SK-N-SH (cell line): ENCODE data around the gene GAB2. TPM values are rescaled to one million over a fixed set of nuclear protein-coding genes. Genes with fewer than 3 reads are reported as not detected.

Experiments
- CTCF ChIA-PET: fragments of 300-600, 350-600 bp; formaldehyde crosslinking; extraction: SDS; loops from one replicate; lab custom pipeline; 2021; lab: Yijun Ruan, JAX
- POLR2A ChIA-PET: fragments of 350-600 bp; sonication (Branson Sonifier 250); formaldehyde crosslinking; extraction: SDS; loops from one replicate; lab custom pipeline; 2020; ENCODE audit warnings: antibody characterized with exemption, inconsistent platforms; lab: Yijun Ruan, JAX
- DNase-seq: peaks from one replicate; pipeline ENCODE4 v3.0.0; 2012
- H2AFZ ChIP-seq: fragments of 200-600 bp; sonication (generic); 2 replicates; pipeline ENCODE4 v1.8.1; 2016; ENCODE audit warnings: antibody characterized with exemption, mild to moderate bottlenecking, low read depth
- H3F3A ChIP-seq: fragments of 200-600 bp; sonication (generic); replicated peaks from 2 replicates; pipeline ENCODE3; 2016; ENCODE audit warnings: antibody characterized with exemption, mild to moderate bottlenecking; ENCODE audit not compliant: insufficient read depth
- H3K27ac ChIP-seq, 2 experiments: fragments of 200-500 bp in 1 of 2; fragments of 200-600 bp in 1 of 2; sonication (Bioruptor generic) in 1 of 2; sonication (generic), shearing (Covaris generic) in 1 of 2; 2 replicates each; pipeline versions ENCODE4 v1.5.1 to v1.6.1; 2014 to 2016; ENCODE audit warnings: low read depth in 2 of 2, inconsistent platforms in 1 of 2, low read length in 1 of 2, mild to moderate bottlenecking in 1 of 2, mixed read lengths in 1 of 2
- H3K27me3 ChIP-seq: fragments of 200-600 bp; sonication (generic), shearing (Covaris generic); 2 replicates; pipeline ENCODE4 v1.6.1; 2016; ENCODE audit warnings: mixed run types; ENCODE audit not compliant: insufficient read depth
- H3K36me3 ChIP-seq, 2 experiments: fragments of 200-500 bp in 1 of 2; fragments of 200-600 bp in 1 of 2; sonication (Bioruptor generic) in 1 of 2; sonication (generic) in 1 of 2; replicated peaks in 1 of 2; 2 replicates each; pipeline versions ENCODE3 to v1.5.1; 2014 to 2016; ENCODE audit warnings: low read length in 1 of 2, mild to moderate bottlenecking in 1 of 2; ENCODE audit not compliant: insufficient read depth in 2 of 2, control insufficient read depth in 1 of 2
- H3K4me1 ChIP-seq, 2 experiments: fragments of 200-500 bp in 1 of 2; fragments of 200-600 bp in 1 of 2; sonication (Bioruptor generic) in 1 of 2; sonication (generic), shearing (Covaris generic) in 1 of 2; 2 replicates each; pipeline versions ENCODE4 v1.5.1 to v1.6.1; 2014 to 2016; ENCODE audit warnings: low read depth in 1 of 2, low read length in 1 of 2, mixed run types in 1 of 2; ENCODE audit not compliant: insufficient read depth in 2 of 2, control insufficient read depth in 1 of 2
- H3K4me2 ChIP-seq: fragments of 200-600 bp; sonication (generic), shearing (Covaris generic); 2 replicates; pipeline ENCODE4 v1.6.1; 2017; ENCODE audit warnings: mixed run types
- H3K4me3 ChIP-seq, 2 experiments: fragments of 200-500 bp in 1 of 2; fragments of 200-600 bp in 1 of 2; sonication (Bioruptor generic) in 1 of 2; sonication (generic), shearing (Covaris generic) in 1 of 2; 2 replicates each; pipeline versions ENCODE4 v1.5.1 to v1.8.1; 2014 to 2016; ENCODE audit warnings: low read depth in 2 of 2, inconsistent platforms in 1 of 2, low read length in 1 of 2, mild to moderate bottlenecking in 1 of 2, mixed read lengths in 1 of 2, moderate library complexity in 1 of 2
- H3K79me2 ChIP-seq: fragments of 200-600 bp; sonication (generic); 2 replicates; pipeline ENCODE4 v1.8.1; 2017; ENCODE audit warnings: mild to moderate bottlenecking; ENCODE audit not compliant: insufficient read depth
- H3K9ac ChIP-seq: fragments of 200-600 bp; sonication (generic); 2 replicates; pipeline ENCODE4 v1.6.1; 2017; ENCODE audit warnings: mixed run types
- H3K9me2 ChIP-seq: fragments of 200-600 bp; sonication (generic); 2 replicates; pipeline ENCODE4 v1.6.1; 2017; ENCODE audit warnings: mixed run types
- H3K9me3 ChIP-seq: fragments of 200-600 bp; sonication (generic); 2 replicates; pipeline ENCODE4 v1.6.1; 2017; ENCODE audit warnings: mixed run types, mild to moderate bottlenecking, moderate library complexity
- H4K20me1 ChIP-seq: fragments of 200-600 bp; sonication (generic); 2 replicates; pipeline ENCODE4 v1.6.1; 2017; ENCODE audit warnings: mild to moderate bottlenecking, mixed run types; ENCODE audit not compliant: insufficient read depth
- CHD2 ChIP-seq: fragments of 150-350 bp; IDR thresholded peaks from 2 replicates; pipeline ENCODE4 v1.6.1; 2018; ENCODE audit warnings: low read length; ENCODE audit not compliant: partially characterized antibody
- EP300 ChIP-seq, 2 experiments: IDR thresholded peaks; 2 replicates each; pipeline versions ENCODE4 v1.4.0 to v1.6.1; 2012; ENCODE audit warnings: borderline replicate concordance in 1 of 2, low read depth in 1 of 2, low read length in 1 of 2
- FOSL2 ChIP-seq: IDR thresholded peaks from 2 replicates; pipeline ENCODE4 v1.4.0; 2012; ENCODE audit warnings: low read depth, mild to moderate bottlenecking, moderate library complexity, borderline replicate concordance
- FOXJ3 ChIP-seq: sonication (generic); formaldehyde crosslinking; IDR thresholded peaks from 2 replicates; pipeline ENCODE4 v1.5.1; 2020; ENCODE audit warnings: mild to moderate bottlenecking, missing genetic modification reagents
- FOXM1 ChIP-seq: IDR thresholded peaks from 2 replicates; pipeline ENCODE4 v1.4.0; 2012; ENCODE audit warnings: low read depth, mild to moderate bottlenecking
- GABPA ChIP-seq: IDR thresholded peaks from 2 replicates; pipeline ENCODE4 v1.4.0; 2012; ENCODE audit warnings: low read depth, mild to moderate bottlenecking
- IRF3 ChIP-seq: fragments of 150-350 bp; IDR thresholded peaks from 2 replicates; pipeline ENCODE4 v1.6.1; 2016; ENCODE audit warnings: mild to moderate bottlenecking, low read depth, low read length
- MEF2A ChIP-seq: IDR thresholded peaks from 2 replicates; pipeline ENCODE4 v1.4.0; 2012; ENCODE audit warnings: low read depth, borderline replicate concordance
- NRF1 ChIP-seq: IDR thresholded peaks from 2 replicates; pipeline ENCODE4 v1.6.1; 2012; ENCODE audit warnings: low read depth, mild to moderate bottlenecking, low read length
- POLR2AphosphoS5 ChIP-seq: IDR thresholded peaks from 2 replicates; pipeline ENCODE4 v1.6.1; 2012; ENCODE audit warnings: low read depth, low read length
- RCOR1 ChIP-seq: fragments of 150-350 bp; IDR thresholded peaks from 2 replicates; pipeline ENCODE4 v1.6.1; 2017; ENCODE audit warnings: antibody characterized with exemption, low read length
- REST ChIP-seq: IDR thresholded peaks from 2 replicates; pipeline ENCODE4 v1.6.1; 2012; ENCODE audit warnings: mild to moderate bottlenecking, low read depth, low read length, moderate library complexity
- RFX5 ChIP-seq: IDR thresholded peaks from 2 replicates; pipeline ENCODE4 v1.6.1; 2012; ENCODE audit warnings: mild to moderate bottlenecking, improper control_type of control experiment, low read length
- TCF12 ChIP-seq: IDR thresholded peaks from 2 replicates; pipeline ENCODE4 v1.4.0; 2012
- ZBTB33 ChIP-seq: IDR thresholded peaks from 2 replicates; pipeline ENCODE4 v1.4.0; 2012; ENCODE audit warnings: low read depth, borderline replicate concordance
- WGBS: methylation state at CpG from one replicate; pipeline ENCODE4 v1.1.6; 2017; ENCODE audit warnings: low lambda C conversion rate; 5-methylcytosine and 5-hydroxymethylcytosine counted together
- polyA plus RNA-seq, 3 experiments: library from polyadenylated mRNA; depleted of rRNA; stranded (reverse); fragments of >200 nt; gene quantifications; 2 replicates each; pipeline ENCODE4 v1.2.3, GENCODE V29; 2012
- TF ChIP-seq, protein P1 (sequence below): fragments of 150-350 bp; IDR thresholded peaks from 2 replicates; pipeline ENCODE4 v1.6.1; 2017; ENCODE audit warnings: antibody characterized with exemption, low read length, low read depth, borderline replicate concordance

The GAB2 gene
- polyA plus RNA-seq, 1 of the 3 experiments (the other 2 are of a cell fraction): 5.6 TPM

- TF ChIP-seq REST: no peak
- no peak for TF ChIP-seq TCF12
- TF ChIP-seq, protein P1, sequence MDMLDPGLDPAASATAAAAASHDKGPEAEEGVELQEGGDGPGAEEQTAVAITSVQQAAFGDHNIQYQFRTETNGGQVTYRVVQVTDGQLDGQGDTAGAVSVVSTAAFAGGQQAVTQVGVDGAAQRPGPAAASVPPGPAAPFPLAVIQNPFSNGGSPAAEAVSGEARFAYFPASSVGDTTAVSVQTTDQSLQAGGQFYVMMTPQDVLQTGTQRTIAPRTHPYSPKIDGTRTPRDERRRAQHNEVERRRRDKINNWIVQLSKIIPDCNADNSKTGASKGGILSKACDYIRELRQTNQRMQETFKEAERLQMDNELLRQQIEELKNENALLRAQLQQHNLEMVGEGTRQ: no peak
- no peak for TF ChIP-seq IRF3
These were observed 228.4 kb downstream of the GAB2 start (continued) for GRCh38 chr11:78189174-78189724.

DNA sequence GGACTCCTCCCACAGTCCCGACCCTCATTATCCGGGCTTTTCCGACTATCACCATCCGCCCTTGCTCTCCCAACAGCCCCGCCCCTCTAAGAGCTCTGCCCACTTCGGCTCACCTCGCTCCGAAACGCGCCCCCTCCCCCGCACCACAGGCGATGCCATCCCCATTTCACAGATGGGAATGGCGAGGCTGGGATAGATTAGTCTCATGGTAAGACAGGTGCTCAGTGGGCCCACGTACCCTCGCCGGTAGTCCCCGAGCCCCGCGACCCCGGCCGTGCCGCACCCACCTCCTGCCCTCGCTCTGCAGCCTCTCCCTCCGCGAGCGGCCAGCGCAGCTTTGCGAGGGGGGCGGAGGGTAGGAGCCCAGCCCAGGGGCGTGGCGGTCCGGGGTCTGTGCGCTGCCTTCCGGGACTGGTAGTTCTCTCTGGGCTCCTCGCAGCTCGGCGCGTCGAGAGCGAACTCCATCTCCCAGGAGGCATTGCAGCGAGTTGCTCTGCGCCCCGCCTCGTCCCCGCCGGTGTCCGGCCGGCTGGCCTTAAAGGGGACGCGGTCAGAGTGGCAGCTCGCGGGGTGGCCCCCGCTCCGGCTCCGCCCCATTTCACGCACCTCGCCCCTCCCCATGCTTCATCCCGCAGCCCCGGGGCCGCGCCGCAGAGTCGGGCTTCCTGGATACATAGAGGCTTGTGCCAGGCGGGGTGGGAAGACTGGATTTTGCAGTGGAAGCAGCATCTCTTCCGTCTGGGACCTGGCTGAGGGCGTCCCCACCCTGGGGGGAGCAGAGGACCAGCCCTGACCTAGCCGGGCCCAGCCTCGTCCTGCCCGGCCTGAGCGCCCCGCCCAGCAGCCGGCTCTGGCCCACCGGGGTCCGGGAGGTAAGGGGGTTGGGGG is 229.1 kb downstream of the GAB2 start, which contains the start of the genes KCTD21 and USP35:
TSS of gene KCTD21 (minus strand) at position 341 of the 888 bp plus-strand sequence. CDS start 14,072 bp downstream, outside the sequence.
TSS of gene USP35 (plus strand) at position 634 of the 888 bp plus-strand sequence. CDS start 7,327 bp downstream, outside the sequence.
- Histone ChIP-seq H3K27ac (peak within 1 kb of the TSS; percentile 80 to 82; a peak in 3 of 4 replicates), H3K36me3 (peaks cover 0 to 16% of the 10 kb centered on the region in 2 experiments), H3K9me3 (no peaks in the 10 kb centered on the region), H3K27me3 (no peaks in the 10 kb centered on the region), H3K4me3 (peak within 1 kb of the TSS; percentile 74 to 98), H3K4me2 (peak within 1 kb of the TSS; percentile 86), H2AFZ (peak within 1 kb of the TSS; percentile 78), H3K9me2 (no peaks in the 10 kb centered on the region), H3K79me2 (peaks cover 83% of the 10 kb centered on the region), H3K4me1 (peaks cover 21 to 32% of the 10 kb centered on the region in 2 experiments; a peak in 3 of 4 replicates), H4K20me1 (0 out of 2 replicates have a peak, but pooled peaks cover 8% of the 10 kb centered on the region), H3F3A (peaks cover 5% of the 10 kb centered on the region), H3K9ac (peak within 1 kb of the TSS; percentile 92)
- ChIA-PET POLR2A (interaction anchor here (0.6 to 1.9 kb wide), 9 partner anchors 17 to 386 kb away, joined by 3 to 13 read pairs (median 4); partner anchors contain the start of genes ALG8, GAB2 and NARS2), CTCF (interaction anchor here (1.2 to 3.2 kb wide), 3 partner anchors 41 to 376 kb away, joined by 3 to 12 read pairs (median 3); partner anchors contain the start of gene ALG8)
- DNase-seq: peak; percentile 98
- under 1% methylated on average over 23 of the region's 74 CpGs for WGBS
- TF ChIP-seq FOXM1: no peak
- TF ChIP-seq CHD2: peak; percentile 46
- no peak for TF ChIP-seq REST
- peak; percentile 42; the same call in 1 of the 2 replicates for TF ChIP-seq NRF1
- TF ChIP-seq GABPA: peak; percentile 37; the same call in 1 of the 2 replicates
- TF ChIP-seq POLR2AphosphoS5: peak; percentile 58; the same call in 1 of the 2 replicates
- peak; percentile 38; the same call in 1 of the 2 replicates for TF ChIP-seq RCOR1
- no peak for TF ChIP-seq FOSL2
- TF ChIP-seq ZBTB33: no peak
- TF ChIP-seq FOXJ3 (CRISPR knock-in tag): no peak
- TF ChIP-seq MEF2A: no peak; the same call in 1 of the 2 replicates
- TF ChIP-seq RFX5: no peak
- TF ChIP-seq EP300 (IDR thresholded peaks at IDR 0.05; ENCODE audit: borderline replicate concordance in 1 of 2, low read depth in 1 of 2, low read length in 1 of 2): no peak
